HT1080 (cell line): Measurements from ENCODE around the gene DYNLT2. TPM values are rescaled to one million over a fixed set of nuclear protein-coding genes. Genes with fewer than 3 reads are reported as not detected.
A peak's percentile ranks its signal among the peaks of the same experiment; 100 is the strongest.
"Not testable (repeated sequence)": the region's sequence is repeated elsewhere in the genome, so short reads cannot be mapped to it uniquely, and the experiment has no call there.

Source experiments
- DNase-seq: peaks from one replicate; pipeline ENCODE4 v3.0.0-alpha.2; 2015; ENCODE audit warnings: low read depth
- total RNA-seq: library from RNA; depleted of rRNA; stranded (reverse); fragments of >200 nt; shearing (Covaris generic); gene quantifications from 2 replicates; pipeline ENCODE4 v1.2.3, GENCODE V29; 2014; rRNA removed

DYNLT2 gene
- total RNA-seq, 1 experiment from 2014 or later, result 1.4 TPM

- peak; percentile 94 for DNase-seq
These were observed 49.2 kb downstream of the DYNLT2 start, which contains the start of the genes C6orf120 and WDR27 for GRCh38 chr6:169701954-169702839. TSS of gene C6orf120 (plus strand) at chr6:169702126. CDS start at chr6:169702460, 334 bp downstream. TSS of gene WDR27 (minus strand) at chr6:169702029. CDS start at chr6:169689005, 13,024 bp downstream.

GRCh38 chr6:169701311-169701953 lies 49.9 kb downstream of the DYNLT2 start:
- no peak for DNase-seq

GRCh38 chr6:169700296-169700695 lies 51.1 kb downstream of the DYNLT2 start:
- DNase-seq, result no peak

GRCh38 chr6:169697115-169697514 lies 54.3 kb downstream of the DYNLT2 start:
- not testable (repeated sequence) for DNase-seq

GRCh38 chr6:169695131-169695530 lies 56.2 kb downstream of the DYNLT2 start:
- no peak for DNase-seq

- DNase-seq, result peak; percentile 72
These were observed 58.9 kb downstream of the DYNLT2 start for GRCh38 chr6:169692516-169692915.

GRCh38 chr6:169691260-169691659 lies 60.1 kb downstream of the DYNLT2 start:
- DNase-seq, result no peak

Other genes starting within 250 kb of the DYNLT2 start
- 14.9 and 18.7 TPM in 2 replicates for gene WDR27, start 49.5 kb downstream of the DYNLT2 start, total RNA-seq
- 55.1 and 64.4 TPM in 2 replicates for gene C6orf120, start 49.4 kb downstream of the DYNLT2 start, total RNA-seq
- gene PHF10, start 27.1 kb downstream of the DYNLT2 start, total RNA-seq, result 19.8 and 25.8 TPM in 2 replicates
- 16.2 and 16.6 TPM in 2 replicates for gene ERMARD, start 50 bp upstream of the DYNLT2 start, total RNA-seq